ENCODE measurements around the gene MXD4.
"Not testable (repeated sequence)": the region's sequence is repeated elsewhere in the genome, so short reads cannot be mapped to it uniquely, and the experiment has no call there.

MXD4 gene

DNA sequence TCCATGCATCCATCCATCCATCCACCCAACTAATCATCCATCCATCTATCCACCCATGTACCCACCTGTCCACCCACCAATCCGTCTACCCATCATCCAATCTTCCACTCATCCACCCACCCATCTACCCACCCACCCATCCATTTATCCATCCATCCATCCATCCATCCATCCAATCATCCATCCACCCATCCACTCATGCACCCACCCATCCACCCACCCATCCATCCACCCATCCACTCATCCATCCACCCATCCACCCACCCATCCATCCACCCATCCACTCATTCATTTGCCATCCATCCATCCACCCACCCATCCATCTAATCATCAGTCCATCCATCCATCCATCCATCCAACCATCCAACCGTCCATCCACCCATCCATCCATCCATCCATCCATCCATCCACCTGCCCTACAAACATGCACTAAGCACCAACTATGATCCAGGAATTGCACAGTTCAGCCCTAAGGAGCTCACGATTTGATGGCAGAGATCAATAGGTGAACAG is 21.3 kb upstream of the MXD4 start:
- intact Hi-C loops (cut with DNase I): no loop called here
- no peak for DNase-seq

DNA sequence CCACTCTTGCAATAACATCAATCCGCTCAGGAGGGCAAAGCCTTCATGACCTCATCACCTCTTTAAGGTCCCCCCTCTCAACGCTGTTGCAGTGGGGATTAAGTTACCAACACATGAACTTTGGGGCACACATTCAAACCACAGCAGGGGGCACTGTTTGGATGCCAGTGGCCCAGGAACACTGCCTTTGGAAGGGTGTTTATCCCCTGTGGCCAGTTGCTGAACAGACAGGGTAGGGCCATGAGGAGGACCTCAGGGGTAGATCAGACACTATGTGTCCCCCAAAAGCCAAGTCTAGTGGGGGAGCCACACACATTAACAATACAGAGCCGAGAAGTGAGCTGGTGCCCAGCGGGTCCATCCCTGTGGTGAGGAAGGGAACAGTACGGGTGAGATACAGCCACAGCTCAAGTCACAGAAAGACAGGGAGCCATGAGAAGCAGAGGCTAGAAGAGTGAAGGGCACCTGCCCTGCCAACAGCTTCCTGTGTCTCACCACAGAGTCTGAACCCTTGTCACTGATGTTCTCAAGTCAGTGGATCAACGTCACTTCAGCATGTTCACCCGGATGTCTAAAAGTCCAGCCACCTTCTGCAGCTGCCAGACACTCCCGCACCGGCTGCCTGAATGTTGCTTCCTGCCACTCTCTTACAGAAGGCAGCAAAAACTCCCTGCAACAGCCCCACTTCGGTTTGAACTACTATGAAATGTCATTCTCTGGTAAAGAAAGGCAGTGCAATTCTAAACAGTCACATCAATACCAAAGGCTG is 19.9 kb upstream of the MXD4 start:
- DNase-seq: no peak

DNA sequence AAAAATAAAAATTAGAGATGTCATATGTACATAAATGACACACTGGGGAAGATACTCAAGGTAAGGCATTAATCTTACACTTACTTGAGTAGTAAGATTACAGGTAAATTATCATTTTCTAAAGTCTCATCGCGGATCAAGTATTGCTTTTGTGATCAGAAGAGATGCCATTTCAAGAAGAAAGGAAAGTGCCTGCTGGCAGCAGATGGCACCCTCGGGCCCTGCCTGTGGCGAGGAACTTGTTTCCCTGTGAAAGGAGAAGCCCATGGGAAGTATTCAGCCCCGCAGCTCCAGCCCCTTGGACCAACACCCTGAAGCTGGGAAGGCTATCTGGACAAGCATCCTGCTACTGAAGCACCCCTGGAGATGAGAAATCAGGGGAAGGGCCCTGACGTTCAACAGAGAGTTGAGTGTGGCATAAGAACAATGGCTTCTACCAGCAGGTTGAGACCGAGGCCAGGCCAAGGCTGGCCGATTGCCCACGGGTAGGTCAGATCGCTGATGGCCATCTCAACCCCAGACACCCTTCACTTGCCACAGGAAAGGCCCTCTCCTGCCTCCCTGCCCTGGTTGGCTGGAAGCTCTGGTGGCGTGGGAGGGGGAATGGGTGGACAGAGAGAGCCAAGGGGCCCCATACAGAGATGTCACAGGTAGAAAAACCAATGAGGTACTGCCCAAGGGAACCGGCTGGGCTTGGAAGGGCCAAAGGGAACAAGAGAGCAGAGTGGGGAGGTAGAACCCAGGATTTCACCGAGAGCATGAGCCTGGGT is 18.8 kb upstream of the MXD4 start:
- DNase-seq: peak in 38 of 42 donors; percentile 37 to 81 (median 67)
- intact Hi-C loops (cut with DNase I): no loop called here

More for the DNA sequence above, 19.9 kb upstream of the MXD4 start:
- intact Hi-C loops (cut with DNase I): no loop called here

DNA sequence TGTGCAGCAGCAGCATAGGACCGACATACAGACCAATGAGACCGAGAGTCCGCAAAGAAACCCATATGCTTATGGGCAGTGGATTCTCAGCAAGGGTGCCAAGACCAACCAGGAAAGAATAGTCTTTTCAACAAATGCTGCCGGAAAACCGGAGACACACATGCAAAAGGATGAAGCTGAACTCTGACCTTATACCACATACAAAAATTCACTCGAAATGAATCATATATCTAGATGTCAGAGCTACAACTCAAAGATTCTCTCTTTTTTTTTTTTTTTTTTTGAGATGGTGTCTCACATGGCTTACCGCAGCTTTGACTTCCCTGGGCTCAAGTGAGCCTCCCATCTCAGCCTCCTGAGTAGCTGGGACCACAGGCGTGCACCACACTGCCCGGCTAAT is 16.0 kb upstream of the MXD4 start:
- intact Hi-C loops (cut with DNase I): no loop called here
- no peak for DNase-seq

DNA sequence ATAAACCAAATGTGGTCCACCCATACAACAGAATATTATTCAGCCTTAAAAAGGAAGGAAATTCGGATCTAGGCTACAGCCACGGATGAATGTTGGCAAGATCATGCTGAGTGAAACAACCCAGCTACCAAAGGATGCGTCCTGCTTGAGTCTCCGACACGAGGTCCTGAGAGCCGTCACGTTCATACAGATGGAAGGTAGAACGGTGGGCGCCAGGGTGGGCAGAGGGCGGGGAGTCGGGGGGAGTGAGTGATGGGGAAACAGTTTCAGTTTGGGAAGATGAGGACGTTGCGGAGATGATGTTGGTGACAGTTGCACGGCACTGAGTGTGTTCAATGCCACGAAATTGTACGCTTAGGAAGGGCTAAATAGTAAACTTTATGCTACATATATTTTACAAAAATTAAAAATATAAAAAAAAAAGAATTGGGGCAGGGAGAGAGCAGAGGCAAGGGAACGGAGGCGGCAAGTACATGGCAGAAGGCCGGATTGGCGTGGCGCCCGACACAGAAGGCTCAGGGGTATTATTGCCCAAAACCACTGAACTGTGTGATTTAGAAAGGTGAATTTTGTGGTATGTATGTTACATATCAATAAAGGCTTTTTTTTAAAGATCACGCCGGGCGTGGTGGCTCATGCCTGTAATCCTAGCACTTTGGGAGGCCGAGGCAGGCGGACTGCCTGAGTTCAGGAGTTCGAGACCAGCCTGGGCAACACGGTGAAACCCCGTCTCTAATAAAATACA is 14.8 kb upstream of the MXD4 start:
- DNase-seq: no peak
- intact Hi-C loops (cut with DNase I): no loop called here

GRCh38 chr4:2275546-2276251 is 13.8 kb upstream of the MXD4 start:
- intact Hi-C loops (cut with DNase I): no loop called here
- DNase-seq: no peak

DNA sequence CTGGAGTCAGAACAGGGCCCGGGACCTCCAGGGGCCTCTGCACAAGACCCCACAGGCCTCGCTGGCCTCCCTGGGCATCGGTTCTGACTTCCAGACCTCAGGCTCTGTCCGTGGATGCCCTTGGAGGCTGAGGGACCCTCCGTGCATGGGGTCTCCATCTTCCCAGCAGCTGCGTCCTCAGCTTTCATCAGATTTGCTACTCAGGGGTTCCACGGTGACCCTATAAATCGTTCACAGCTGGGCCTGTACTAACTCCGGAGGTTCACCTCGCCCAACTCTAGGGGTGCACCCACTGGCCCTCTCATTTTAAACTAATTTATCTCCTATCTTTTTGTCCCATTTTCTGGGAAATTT is 13.1 kb upstream of the MXD4 start:
- DNase-seq: not testable (repeated sequence)

DNA sequence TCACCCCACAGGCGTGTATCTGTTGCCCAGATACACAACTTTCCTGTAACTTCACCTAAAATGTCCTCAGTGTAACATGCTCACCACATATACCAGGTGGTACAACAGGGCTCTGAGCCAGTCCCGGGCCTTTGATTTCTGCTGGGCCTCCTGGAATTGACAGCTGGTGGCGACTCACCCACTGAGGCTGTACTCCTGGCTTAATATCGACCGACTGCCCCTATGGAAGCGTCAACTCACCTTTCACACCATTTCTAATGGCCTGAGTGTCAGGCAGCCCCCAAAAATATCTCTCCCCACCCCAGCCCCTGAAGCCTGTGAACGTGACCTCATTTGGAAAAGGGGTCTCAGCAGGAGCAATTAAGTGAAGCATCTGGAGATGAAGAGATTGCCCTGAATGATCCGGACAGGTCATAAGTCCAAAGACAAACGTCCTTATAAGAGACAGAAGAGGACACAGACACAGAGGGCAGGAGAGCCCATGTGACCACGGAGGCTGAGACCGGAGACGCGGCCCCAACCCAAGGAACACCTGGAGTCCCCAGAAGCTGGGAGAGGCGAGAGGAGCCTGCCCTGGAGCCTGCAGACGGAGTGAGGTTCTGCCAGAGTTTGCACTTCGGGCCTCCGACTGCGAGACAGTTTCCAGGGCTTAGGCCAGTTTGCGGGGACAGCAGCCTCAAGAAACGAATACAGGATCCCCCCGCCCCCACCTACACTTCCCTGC is 12.6 kb upstream of the MXD4 start:
- intact Hi-C loops (cut with DNase I): no loop called here

More for the DNA sequence above, 13.1 kb upstream of the MXD4 start:
- intact Hi-C loops (cut with DNase I): not testable (repeated sequence)

GRCh38 chr4:2273657-2274319 is 11.9 kb upstream of the MXD4 start:
- intact Hi-C loops (cut with DNase I): no loop called here
- no peak for DNase-seq

More for the DNA sequence above, 12.6 kb upstream of the MXD4 start:
- no peak for DNase-seq

DNA sequence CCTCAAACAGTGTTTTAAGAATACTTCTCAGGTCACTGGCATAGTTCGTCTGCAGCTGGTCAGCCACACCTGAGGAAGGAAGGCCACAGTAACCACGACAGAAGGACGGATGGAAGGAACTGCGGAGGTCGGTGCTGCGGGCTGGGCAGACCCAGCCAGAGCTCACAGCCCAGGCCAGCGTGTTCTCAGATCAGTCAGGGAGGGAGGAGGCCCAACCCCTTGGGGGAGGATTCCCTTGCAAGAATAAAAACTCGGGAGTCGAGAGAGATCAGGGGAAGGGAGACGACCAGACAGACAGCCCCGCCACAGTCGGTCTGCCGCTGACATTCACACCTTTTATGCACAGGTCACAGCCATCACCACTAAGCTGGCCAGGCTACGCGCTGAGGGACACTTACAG is 11.3 kb upstream of the MXD4 start:
- intact Hi-C loops (cut with DNase I): no loop called here
- DNase-seq: no peak

- DNase-seq: no peak
- intact Hi-C loops (cut with DNase I): no loop called here
These were observed 10.9 kb upstream of the MXD4 start for GRCh38 chr4:2272828-2273120.

DNA sequence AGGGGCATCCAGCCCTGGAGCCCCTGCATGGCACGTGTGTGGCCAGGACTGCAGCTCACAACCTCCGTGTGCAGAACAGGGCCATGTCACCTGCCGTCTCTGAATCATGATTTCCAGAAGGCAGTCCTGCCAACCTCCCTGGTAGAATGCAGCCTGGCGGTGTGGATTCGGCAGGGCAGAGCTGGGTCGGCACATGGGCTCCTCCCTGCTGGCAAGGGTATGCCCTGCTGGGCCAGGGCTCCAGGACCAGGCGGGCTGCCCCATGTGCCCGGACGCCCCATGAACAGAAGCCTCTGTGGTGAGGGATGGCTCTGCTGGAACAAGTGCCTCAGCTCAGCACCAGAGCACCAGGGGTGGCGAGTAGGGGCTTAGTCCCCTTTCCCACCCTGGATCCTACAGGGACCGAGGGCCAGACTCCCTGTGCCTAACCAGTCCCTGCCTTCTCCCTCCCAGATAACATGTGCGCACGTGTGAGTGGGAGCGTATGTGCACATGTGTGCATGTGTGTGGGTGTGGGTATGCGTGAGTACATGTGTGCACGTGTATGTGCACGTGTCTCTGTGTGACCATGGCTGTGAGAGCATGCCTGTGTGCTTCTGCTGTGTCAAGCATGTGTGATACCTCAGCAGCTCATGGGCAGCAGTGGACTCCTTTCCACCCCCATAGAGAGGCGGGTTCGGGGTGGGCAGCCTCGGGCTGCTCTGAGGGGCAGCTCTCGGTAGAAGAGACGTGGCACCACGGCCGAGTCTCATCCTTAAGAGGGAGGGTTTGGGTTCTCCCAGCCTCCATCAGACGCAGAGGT is 10.3 kb upstream of the MXD4 start:
- intact Hi-C loops (cut with DNase I): no loop called here
- DNase-seq: no peak

- no peak for DNase-seq
- intact Hi-C loops (cut with DNase I): no loop called here
These were observed 9.5 kb upstream of the MXD4 start for GRCh38 chr4:2271279-2272025.

- DNase-seq: no peak
These were observed 8.6 kb upstream of the MXD4 start for GRCh38 chr4:2270341-2271165.

GRCh38 chr4:2269618-2270163 is 7.8 kb upstream of the MXD4 start:
- no peak for DNase-seq
- intact Hi-C loops (cut with DNase I): no loop called here

More at GRCh38 chr4:2270341-2271165, 8.6 kb upstream of the MXD4 start:
- intact Hi-C loops (cut with DNase I): no loop called here

GRCh38 chr4:2269206-2269531 is 7.3 kb upstream of the MXD4 start:
- DNase-seq: no peak
- intact Hi-C loops (cut with DNase I): no loop called here

Measured in head of caudate nucleus (tissue), 42 donors.